22Rv1 (cell line): ENCODE data around the gene RPL35.

Experiments used
- CTCF ChIP-seq: fragments of 450-650 bp; IDR thresholded peaks from 2 replicates; pipeline ENCODE4 v1.5.1; 2017; ENCODE audit warnings: mild to moderate bottlenecking
- ZFX ChIP-seq: fragments of 450-650 bp; IDR thresholded peaks from 2 replicates; pipeline ENCODE4 v1.6.1; 2017; ENCODE audit warnings: antibody characterized with exemption, borderline replicate concordance

GRCh38 chr9:124877021-124877782, 15.4 kb upstream of the RPL35 start:
- no peak for TF ChIP-seq CTCF
- TF ChIP-seq ZFX: no peak
